HG03520 (cell line): Measurements from ENCODE around the gene PLPPR3.
A peak's percentile ranks its signal among the peaks of the same experiment; 100 is the strongest.

Source experiments
- ATAC-seq: cut with Tn5 transposase; IDR thresholded peaks from one replicate; pipeline ENCODE4 v1.9.1; 2021; ENCODE audit warnings: mild to moderate bottlenecking, moderate library complexity; ENCODE audit not compliant: unreplicated experiment

Gene PLPPR3

DNA sequence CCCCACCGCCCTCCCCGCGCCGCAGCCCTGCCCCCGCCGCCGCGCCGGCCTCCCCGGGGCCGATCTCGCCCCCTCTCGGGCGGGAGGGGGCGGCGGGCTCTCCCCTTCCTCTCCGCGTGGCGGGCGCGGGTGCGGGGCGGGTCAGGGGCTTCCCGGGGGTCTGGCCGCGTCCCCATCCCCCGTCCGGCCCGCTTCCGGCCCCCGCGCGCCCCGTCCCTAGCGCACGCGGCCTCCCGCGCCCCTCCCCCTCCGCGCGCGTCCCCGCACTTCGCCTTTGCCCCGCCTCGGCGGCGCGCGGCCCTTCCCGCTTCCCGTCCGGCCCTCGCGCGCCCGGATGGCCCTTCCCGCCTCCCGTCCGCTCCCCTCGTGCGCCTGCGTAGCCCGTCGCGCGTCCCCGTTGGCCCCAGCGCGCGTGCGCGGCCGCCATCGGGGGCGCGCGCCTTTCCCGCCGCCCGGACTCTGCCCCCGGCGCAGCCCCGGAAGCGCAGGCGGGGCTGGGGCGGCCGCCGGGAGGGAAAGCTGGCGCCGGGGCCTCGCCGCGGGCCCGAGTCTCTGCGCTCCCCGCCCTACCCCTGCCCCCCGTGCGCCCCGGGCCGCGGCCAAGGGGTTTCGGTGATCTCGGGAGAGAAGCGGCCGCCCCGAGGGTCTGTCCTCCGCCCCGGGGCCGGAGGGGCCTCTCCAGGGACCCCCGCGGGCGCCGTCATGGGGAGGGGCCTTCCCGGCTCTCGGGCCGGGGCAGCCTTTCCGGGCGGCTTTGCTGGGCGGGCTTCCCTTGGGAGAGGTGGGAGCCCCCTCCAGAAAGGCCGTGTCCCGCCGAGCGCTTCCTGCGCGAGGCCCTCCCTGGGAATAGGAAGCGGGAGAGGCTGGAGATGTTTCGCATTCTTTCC, 24.0 kb downstream of the PLPPR3 start:
- ATAC-seq: peak; percentile 35

GRCh38 chr19:796692-797527, 24.8 kb downstream of the PLPPR3 start, which contains the start of gene PTBP1:
Gene PTBP1, plus strand, starts transcription at chr19:797452. Its CDS starts 46 bp downstream, at chr19:797498.
- peak; percentile 64 for ATAC-seq

DNA sequence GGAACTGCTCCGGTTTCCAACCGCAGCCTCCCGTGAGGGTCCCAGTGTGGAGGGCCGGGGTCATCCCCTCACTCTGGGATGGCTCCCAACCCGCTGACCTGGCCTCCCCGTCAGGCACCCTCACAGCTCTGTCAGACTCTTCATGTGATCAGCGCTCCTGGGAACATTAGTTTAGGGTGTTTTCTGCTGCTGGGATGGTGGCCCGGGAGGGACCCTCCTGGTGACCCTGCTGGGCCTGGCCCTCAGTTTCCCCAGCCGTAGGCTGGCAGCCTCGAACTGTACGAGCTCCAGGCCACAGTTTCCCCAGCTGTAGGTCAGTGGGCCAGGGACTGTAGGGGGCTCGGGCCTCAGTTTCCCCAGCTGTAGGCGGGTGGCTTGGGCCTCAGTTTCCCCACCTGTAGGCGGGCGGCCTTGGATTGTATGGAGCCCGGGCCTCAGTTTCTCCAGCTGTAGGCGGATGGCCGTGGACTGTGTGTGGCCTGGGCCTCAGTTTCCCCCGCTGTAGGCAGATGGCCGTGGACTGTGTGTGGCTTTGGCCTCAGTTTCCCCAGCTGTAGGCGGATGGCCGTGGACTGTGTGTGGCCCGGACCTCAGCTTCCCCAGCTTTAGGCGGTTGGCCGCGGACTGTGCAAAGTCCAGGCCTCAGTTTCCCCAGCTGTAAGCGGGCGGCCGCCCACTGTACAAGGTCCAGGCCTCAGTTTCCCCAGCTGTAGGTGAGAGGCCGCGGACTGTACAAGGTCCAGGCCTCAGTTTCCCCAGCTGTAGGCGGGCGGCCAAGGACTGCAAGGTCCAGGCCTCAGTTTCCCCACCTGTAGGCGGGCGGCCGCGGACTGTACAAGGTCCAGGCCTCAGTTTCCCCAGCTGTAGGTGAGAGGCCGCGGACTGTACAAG, 25.8 kb downstream of the PLPPR3 start:
- ATAC-seq: no peak

DNA sequence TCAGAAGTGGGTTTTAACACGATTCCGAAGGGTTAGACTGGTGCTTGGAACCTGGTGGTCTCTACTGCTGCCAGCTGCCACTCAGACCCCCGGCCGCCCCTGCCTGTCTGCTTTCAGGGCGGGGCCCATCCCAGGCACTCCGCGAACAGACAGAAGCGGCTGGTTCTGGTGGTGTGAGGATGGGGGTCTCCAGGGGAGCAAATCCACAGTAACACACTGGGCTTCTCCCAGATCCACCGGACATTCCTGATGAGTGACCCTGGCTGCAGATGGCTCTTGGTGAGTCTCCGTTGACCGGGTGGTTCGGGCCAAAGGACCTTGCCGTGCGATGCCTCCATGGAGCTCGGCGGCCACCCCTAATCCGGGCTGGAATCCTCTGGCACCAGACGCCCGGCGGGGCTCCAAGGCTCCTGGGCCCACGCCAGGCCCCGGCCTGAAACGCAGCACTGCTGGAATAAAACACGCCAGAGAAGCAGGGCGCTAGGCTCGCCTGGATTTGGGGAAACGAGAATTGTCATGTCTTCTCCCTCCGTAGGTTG, 26.6 kb downstream of the PLPPR3 start:
- no peak for ATAC-seq

DNA sequence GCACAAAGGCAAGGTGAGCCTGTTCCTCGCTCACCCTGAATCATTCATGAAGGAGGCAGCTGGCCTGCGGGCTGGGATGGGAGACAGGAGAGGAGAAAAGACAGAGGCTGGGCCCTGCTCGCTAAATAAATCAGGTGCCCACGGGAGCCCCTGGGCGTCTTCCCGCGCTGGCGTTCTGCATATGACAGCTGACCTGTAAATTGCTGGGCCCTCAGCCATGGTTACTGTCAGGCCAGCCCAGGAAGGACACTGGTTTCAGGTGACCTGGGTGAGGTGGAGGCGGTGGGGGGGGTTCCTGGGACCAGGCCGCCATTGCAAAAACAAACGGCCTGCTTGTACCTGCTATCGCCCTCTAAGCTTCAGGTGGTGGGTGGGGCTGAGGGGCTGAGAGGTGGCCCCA, 27.9 kb downstream of the PLPPR3 start:
- ATAC-seq: no peak

GRCh38 chr19:792306-792885, 29.4 kb downstream of the PLPPR3 start:
- no peak for ATAC-seq

- ATAC-seq: no peak
Observed at GRCh38 chr19:791567-792305, 30.0 kb downstream of the PLPPR3 start.

- ATAC-seq: no peak
Observed at GRCh38 chr19:791007-791566, 30.7 kb downstream of the PLPPR3 start.

DNA sequence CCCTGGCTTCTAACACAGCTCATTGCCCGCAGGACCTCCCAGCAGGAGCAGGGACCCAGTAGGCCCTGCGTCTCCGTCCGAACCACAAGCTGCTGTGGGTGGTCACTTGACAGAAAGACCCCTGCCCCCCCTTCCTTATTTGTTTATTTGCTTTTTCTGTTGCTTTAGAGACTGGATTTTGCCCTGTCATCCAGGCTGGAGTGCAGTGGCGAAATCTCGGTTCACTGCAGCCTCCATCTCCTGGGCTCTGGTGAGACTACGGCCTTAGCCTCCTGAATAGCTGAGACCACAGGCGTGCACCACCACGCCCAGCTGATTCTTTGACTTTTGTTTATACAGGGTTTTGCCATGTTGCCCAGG, 32.1 kb downstream of the PLPPR3 start:
- ATAC-seq: no peak

GRCh38 chr19:788983-789700, 32.6 kb downstream of the PLPPR3 start:
- ATAC-seq: no peak

- ATAC-seq: no peak
Observed at GRCh38 chr19:788686-788982, 33.1 kb downstream of the PLPPR3 start.

- ATAC-seq: no peak
Observed at GRCh38 chr19:787536-787935, 34.2 kb downstream of the PLPPR3 start.

DNA sequence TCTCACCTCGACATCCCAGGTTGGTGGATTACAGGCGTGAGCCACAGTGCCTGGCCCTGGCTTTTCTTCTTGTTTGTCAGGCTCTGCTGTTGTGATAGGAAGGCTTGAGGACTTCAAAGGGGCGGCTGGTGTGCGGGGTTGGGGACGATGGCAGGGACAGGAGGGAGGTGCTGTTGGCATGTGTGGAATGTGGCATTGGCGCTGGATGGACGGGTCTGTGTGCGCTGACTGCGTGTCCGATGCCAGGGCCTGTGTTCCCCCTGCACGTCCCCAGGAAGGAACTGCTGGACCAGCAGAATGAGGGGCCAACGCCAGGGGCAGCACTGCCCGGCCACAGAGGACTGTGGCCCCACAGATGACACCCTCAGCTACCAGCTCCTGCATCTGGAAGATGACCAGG, 37.2 kb downstream of the PLPPR3 start:
- ATAC-seq: no peak

- no peak for ATAC-seq
Observed at GRCh38 chr19:782878-783668, 38.7 kb downstream of the PLPPR3 start.

GRCh38 chr19:782185-782877, 39.4 kb downstream of the PLPPR3 start:
- no peak for ATAC-seq

DNA sequence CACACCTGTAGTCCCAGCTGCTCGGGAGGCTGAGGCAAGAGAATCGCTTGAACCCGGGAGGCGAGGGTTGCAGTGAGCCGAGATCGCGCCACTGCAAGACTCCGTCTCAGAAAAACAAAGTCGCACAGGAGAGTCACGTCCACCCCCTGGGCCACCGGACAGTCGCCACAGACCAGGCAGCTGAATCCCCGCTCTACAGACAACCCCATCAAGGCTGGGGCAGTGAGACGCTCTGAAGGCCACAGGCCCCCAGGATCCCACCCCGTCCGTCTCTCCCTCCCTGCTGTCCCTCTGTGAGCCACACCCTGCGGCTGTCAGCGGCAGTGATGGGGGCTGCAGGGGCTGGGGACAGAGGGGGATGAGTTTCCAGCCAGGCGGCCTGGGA, 40.0 kb downstream of the PLPPR3 start:
- no peak for ATAC-seq

- ATAC-seq: no peak
Observed at GRCh38 chr19:780935-781334, 40.8 kb downstream of the PLPPR3 start.
